Endothelial cell of umbilical vein (primary cell): ENCODE results near the gene KDM3A.

ENCODE experiments used
- CTCF ChIP-seq, 2 donors: IDR thresholded peaks; 1 replicate in 1 of 2; 2 replicates in 1 of 2; pipeline ENCODE4 v1.5.1; 2011; ENCODE audit warnings: low read length in 2 of 2, mild to moderate bottlenecking in 2 of 2, moderate library complexity in 2 of 2, control low read depth in 1 of 2, inconsistent platforms in 1 of 2, low read depth in 1 of 2; ENCODE audit not compliant: insufficient read depth in 1 of 2; ENCODE audit errors: extremely low read depth in 1 of 2
- EZH2 ChIP-seq: IDR thresholded peaks from 2 replicates; pipeline ENCODE4 v1.6.1; 2012; ENCODE audit warnings: borderline replicate concordance, low read depth, mild to moderate bottlenecking, moderate library complexity, low read length, inconsistent platforms; ENCODE audit not compliant: severe bottlenecking
- FOS ChIP-seq: IDR thresholded peaks from 2 replicates; pipeline ENCODE4 v1.6.1; 2011; ENCODE audit warnings: mild to moderate bottlenecking, low read length, moderate library complexity, borderline replicate concordance; ENCODE audit not compliant: insufficient read depth
- POLR2A ChIP-seq: IDR thresholded peaks from 2 replicates; pipeline ENCODE4 v1.6.1; 2012; ENCODE audit warnings: low read depth, mild to moderate bottlenecking, control low read depth, low read length
- POLR2AphosphoS5 ChIP-seq: IDR thresholded peaks from 2 replicates; pipeline ENCODE4 v1.6.1; 2012; ENCODE audit warnings: low read depth, mild to moderate bottlenecking, control low read depth, low read length, moderate library complexity; ENCODE audit not compliant: insufficient read depth

DNA sequence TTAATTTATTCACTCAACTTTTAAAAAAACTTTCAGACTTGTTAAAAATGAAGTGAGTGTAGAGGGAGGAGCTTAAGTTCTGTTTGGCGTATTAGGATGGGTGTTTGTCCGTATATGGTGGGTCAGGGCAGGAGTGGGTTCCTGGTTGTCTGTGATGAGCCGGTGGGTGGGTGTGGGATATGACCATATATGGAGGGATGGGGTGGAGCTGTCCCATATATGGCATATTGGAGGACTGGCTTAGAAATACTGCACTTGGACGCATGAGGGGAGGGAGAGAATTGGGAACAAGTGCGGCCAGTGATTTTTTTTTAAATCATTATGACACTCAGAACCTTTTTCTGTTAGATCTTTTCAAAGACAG lies 1.5 kb downstream of the KDM3A start:
- TF ChIP-seq CTCF (IDR thresholded peaks at IDR 0.05; ENCODE audit: extremely low read depth in 1 of 2, insufficient read depth in 1 of 2, low read depth in 1 of 2, low read length in 2 of 2): no peak
- no peak for TF ChIP-seq POLR2A
- TF ChIP-seq FOS: no peak
- no peak for TF ChIP-seq POLR2AphosphoS5
- no peak for TF ChIP-seq EZH2
